Type B pancreatic cell (in vitro differentiated cells): ENCODE measurements around the gene JAKMIP3. TPM values are rescaled to one million over a fixed set of nuclear protein-coding genes. Genes with fewer than 3 reads are reported as not detected.
A peak's percentile ranks its signal among the peaks of the same experiment; 100 is the strongest.

Experiments used
- DNase-seq: peaks from one replicate; pipeline ENCODE4 v3.0.0; 2021; ENCODE audit warnings: mixed read lengths; ENCODE audit not compliant: unreplicated experiment; ENCODE audit errors: extremely low spot score
- H3K27ac Mint-ChIP-seq: 2 replicates; pipeline ENCODE4 v1.8.0; 2021; ENCODE audit warnings: mild to moderate bottlenecking, mixed read lengths
- H3K27me3 Mint-ChIP-seq: 2 replicates; pipeline ENCODE4 v1.8.0; 2021; ENCODE audit warnings: mixed read lengths
- H3K36me3 Mint-ChIP-seq: 2 replicates; pipeline ENCODE4 v1.8.0; 2021; ENCODE audit warnings: mixed read lengths
- H3K4me1 Mint-ChIP-seq: one replicate; pipeline ENCODE4 v1.8.0; 2021; ENCODE audit warnings: mixed read lengths; ENCODE audit not compliant: unreplicated experiment
- H3K4me3 Mint-ChIP-seq: 2 replicates; pipeline ENCODE4 v1.8.0; 2021; ENCODE audit warnings: mild to moderate bottlenecking, mixed read lengths
- H3K9me3 Mint-ChIP-seq: 2 replicates; pipeline ENCODE4 v1.8.0; 2021; ENCODE audit warnings: mixed read lengths
- total RNA-seq: library from RNA; stranded (reverse); gene quantifications from 2 replicates; pipeline ENCODE4 v1.2.1, GENCODE V29; 2021; ENCODE audit warnings: low replicate concordance
- TF ChIP-seq, protein P1 (sequence below): fragments of 200-600 bp; sonication (generic); conservative IDR thresholded peaks from 2 replicates; pipeline ENCODE4 v1.5.0; 2021; ENCODE audit warnings: antibody characterized with exemption, mild to moderate bottlenecking

The JAKMIP3 gene
- total RNA-seq, 1 donor from 2014 or later = 0.19 TPM

DNA sequence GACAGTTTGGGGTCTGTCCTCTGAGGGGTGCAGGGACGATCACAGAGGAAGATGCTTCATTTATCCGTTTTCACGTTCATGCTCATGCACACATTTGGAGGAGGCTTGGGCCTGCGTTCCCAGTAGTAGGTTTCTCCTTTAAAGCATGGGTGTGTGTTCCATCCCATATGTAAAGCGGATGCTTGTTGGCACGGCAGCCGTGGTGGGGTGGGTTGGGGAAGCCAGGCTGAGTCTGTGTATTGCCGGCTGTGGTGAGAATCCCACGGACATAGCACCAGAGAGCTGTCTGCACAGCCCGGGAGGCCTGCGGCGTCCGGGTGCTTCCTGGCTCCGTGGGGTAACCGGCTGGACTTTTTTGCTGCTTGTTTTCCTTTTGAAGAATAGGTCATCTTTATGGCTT, 440 bp downstream of the JAKMIP3 start:
- peak; percentile 48 for DNase-seq
- peaks cover 8% of the 10 kb centered on the region for H3K4me1 Mint-ChIP-seq
- peaks cover 37% of the 10 kb centered on the region for H3K27me3 Mint-ChIP-seq
- peak overlapping the region; percentile 52 for H3K27ac Mint-ChIP-seq
- no peaks in the 10 kb centered on the region for H3K36me3 Mint-ChIP-seq
- no peaks in the 10 kb centered on the region for H3K9me3 Mint-ChIP-seq
- peak overlapping the region; percentile 84 for H3K4me3 Mint-ChIP-seq
- TF ChIP-seq, protein P1, sequence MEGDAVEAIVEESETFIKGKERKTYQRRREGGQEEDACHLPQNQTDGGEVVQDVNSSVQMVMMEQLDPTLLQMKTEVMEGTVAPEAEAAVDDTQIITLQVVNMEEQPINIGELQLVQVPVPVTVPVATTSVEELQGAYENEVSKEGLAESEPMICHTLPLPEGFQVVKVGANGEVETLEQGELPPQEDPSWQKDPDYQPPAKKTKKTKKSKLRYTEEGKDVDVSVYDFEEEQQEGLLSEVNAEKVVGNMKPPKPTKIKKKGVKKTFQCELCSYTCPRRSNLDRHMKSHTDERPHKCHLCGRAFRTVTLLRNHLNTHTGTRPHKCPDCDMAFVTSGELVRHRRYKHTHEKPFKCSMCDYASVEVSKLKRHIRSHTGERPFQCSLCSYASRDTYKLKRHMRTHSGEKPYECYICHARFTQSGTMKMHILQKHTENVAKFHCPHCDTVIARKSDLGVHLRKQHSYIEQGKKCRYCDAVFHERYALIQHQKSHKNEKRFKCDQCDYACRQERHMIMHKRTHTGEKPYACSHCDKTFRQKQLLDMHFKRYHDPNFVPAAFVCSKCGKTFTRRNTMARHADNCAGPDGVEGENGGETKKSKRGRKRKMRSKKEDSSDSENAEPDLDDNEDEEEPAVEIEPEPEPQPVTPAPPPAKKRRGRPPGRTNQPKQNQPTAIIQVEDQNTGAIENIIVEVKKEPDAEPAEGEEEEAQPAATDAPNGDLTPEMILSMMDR = no peak

DNA sequence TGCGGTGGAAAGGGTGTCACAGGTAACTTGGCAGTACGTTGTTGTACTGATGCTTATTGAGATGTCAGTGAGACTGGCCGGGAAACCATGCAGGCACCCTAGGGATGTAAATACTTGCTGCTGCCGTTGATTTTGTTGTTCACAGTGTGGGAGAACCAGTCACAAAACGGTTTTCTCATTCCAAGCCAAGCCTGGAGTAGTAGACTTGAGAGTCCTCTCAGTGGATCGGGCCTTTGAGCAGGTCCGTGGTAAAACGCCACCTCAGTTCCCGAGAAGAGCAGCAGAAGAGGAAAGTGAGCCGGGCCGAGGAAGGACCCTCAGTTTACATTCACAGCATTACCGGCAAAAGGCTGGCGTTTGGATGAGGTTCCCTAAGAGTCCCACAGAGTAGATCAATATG, 1.1 kb downstream of the JAKMIP3 start:
- no peaks in the 10 kb centered on the region for H3K36me3 Mint-ChIP-seq
- no peaks in the 10 kb centered on the region for H3K9me3 Mint-ChIP-seq
- peaks cover 8% of the 10 kb centered on the region for H3K4me1 Mint-ChIP-seq
- TF ChIP-seq, protein P1 = no peak
- H3K27me3 Mint-ChIP-seq = peaks cover 37% of the 10 kb centered on the region
- peak; percentile 44 for DNase-seq
- H3K4me3 Mint-ChIP-seq = no peak overlapping the region
- H3K27ac Mint-ChIP-seq = no peak overlapping the region

GRCh38 chr10:132068431-132069121, 2.8 kb downstream of the JAKMIP3 start:
- Mint-ChIP-seq H3K9me3 (no peaks in the 10 kb centered on the region), H3K36me3 (no peaks in the 10 kb centered on the region), H3K4me1 (peaks cover 8% of the 10 kb centered on the region), H3K27ac (no peak overlapping the region), H3K4me3 (no peak overlapping the region), H3K27me3 (peaks cover 33% of the 10 kb centered on the region)
- DNase-seq = peak; percentile 36
- TF ChIP-seq, protein P1 = no peak

DNA sequence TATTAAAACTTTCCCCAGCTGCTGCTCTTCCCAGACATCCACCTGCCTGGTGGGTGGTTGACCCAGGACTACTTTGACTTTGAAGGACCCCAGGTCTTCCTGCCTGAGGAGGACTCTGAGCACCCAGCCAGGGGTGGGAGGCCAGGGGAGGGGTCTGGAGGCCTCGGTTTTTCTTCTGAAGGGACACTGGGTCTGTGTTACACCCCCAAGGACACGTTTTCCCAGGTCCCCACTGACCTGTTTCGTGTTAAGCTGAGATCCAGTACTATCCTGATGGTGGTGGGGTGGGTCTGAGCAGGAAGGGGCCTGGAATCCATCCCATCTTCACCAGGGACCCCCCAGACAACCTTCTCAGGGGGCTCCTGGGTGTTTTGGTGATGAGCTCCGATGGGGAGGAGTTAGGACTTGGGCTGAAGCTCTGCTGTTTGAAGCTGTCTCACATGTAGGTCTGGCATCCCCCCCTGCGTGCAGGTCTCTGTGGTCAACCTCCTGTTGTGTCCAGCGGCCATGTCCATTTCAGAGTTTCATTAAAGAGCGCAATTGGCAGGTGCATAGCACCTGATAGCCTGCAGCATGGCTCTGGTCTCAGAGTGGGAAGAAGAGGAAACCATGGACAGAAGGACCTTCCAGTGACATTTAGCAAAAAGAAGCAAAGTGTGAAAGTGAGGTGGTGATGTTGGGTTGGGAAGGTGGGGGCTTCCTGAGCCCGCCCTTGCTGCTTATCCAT, 3.5 kb downstream of the JAKMIP3 start:
- DNase-seq = peak; percentile 65
- peaks cover 8% of the 10 kb centered on the region for H3K4me1 Mint-ChIP-seq
- no peaks in the 10 kb centered on the region for H3K9me3 Mint-ChIP-seq
- no peak overlapping the region for H3K4me3 Mint-ChIP-seq
- TF ChIP-seq, protein P1 = no peak
- H3K27me3 Mint-ChIP-seq = peaks cover 32% of the 10 kb centered on the region
- no peaks in the 10 kb centered on the region for H3K36me3 Mint-ChIP-seq
- H3K27ac Mint-ChIP-seq = no peak overlapping the region

GRCh38 chr10:132069849-132070182, 4.1 kb downstream of the JAKMIP3 start:
- H3K27ac Mint-ChIP-seq = no peak overlapping the region
- TF ChIP-seq, protein P1 = no peak
- H3K36me3 Mint-ChIP-seq = no peaks in the 10 kb centered on the region
- DNase-seq = peak; percentile 45
- H3K4me1 Mint-ChIP-seq = peaks cover 8% of the 10 kb centered on the region
- no peaks in the 10 kb centered on the region for H3K9me3 Mint-ChIP-seq
- no peak overlapping the region for H3K4me3 Mint-ChIP-seq
- H3K27me3 Mint-ChIP-seq = peaks cover 32% of the 10 kb centered on the region
